Neural cell (in vitro differentiated cells): ENCODE data around the gene KRT37. TPM values are rescaled to one million over a fixed set of nuclear protein-coding genes. Genes with fewer than 3 reads are reported as not detected.

Source experiments
- H2AFZ ChIP-seq: fragments of 200-600, 300-800 bp; sonication (generic), shearing (Covaris generic); 2 replicates; pipeline ENCODE4 v1.6.0; 2014; ENCODE audit warnings: low read depth, mild to moderate bottlenecking, antibody characterized with exemption, low read length, moderate library complexity
- H3F3A ChIP-seq: fragments of 200-600 bp; shearing (Covaris generic); 2 replicates; pipeline ENCODE4 v1.6.1; 2016; ENCODE audit warnings: mild to moderate bottlenecking, moderate library complexity, mixed read lengths, antibody characterized with exemption, low read length; ENCODE audit not compliant: insufficient read depth, poor library complexity, severe bottlenecking
- H3K27ac ChIP-seq: fragments of 200-600, 300-800 bp; sonication (generic), shearing (Covaris generic); 2 replicates; pipeline ENCODE4 v1.5.1; 2014; ENCODE audit warnings: mild to moderate bottlenecking, low read length, moderate library complexity
- H3K27me3 ChIP-seq: fragments of 300-800, 200-600 bp; sonication (generic), shearing (Covaris generic); 2 replicates; pipeline ENCODE4 v1.6.0; 2014; ENCODE audit warnings: mild to moderate bottlenecking, low read depth, low read length, moderate library complexity; ENCODE audit not compliant: insufficient read depth
- H3K36me3 ChIP-seq: fragments of 300-800, 200-600 bp; sonication (generic), shearing (Covaris generic); 2 replicates; pipeline ENCODE4 v1.5.1; 2014; ENCODE audit warnings: mild to moderate bottlenecking, antibody characterized with exemption, low read length, moderate library complexity; ENCODE audit not compliant: insufficient read depth
- H3K4me2 ChIP-seq: fragments of 300-800, 200-600 bp; sonication (generic), shearing (Covaris generic); 2 replicates; pipeline ENCODE4 v1.6.0; 2014; ENCODE audit warnings: mild to moderate bottlenecking, low read length
- H3K4me3 ChIP-seq: fragments of 300-800, 200-600 bp; sonication (generic), shearing (Covaris generic); 2 replicates; pipeline ENCODE4 v1.5.1; 2014; ENCODE audit warnings: mild to moderate bottlenecking, low read length, moderate library complexity
- H3K79me2 ChIP-seq: fragments of 200-600 bp; shearing (Covaris generic); replicated peaks from 2 replicates; pipeline ENCODE4 v1.6.0; 2014; ENCODE audit warnings: mild to moderate bottlenecking, low read length, moderate library complexity; ENCODE audit not compliant: insufficient read depth
- H3K9ac ChIP-seq: fragments of 300-800, 200-600 bp; sonication (generic), shearing (Covaris generic); 2 replicates; pipeline ENCODE4 v1.6.1; 2016; ENCODE audit warnings: mild to moderate bottlenecking, low read length, mixed read lengths
- H3K9me2 ChIP-seq: fragments of 200-600 bp; shearing (Covaris generic); 2 replicates; pipeline ENCODE4 v1.6.1; 2016; ENCODE audit warnings: mild to moderate bottlenecking, low read length, mixed read lengths; ENCODE audit not compliant: insufficient read depth
- H3K9me3 ChIP-seq: fragments of 200-600, 300-800 bp; sonication (generic), shearing (Covaris generic); 2 replicates; pipeline ENCODE4 v1.6.1; 2016; ENCODE audit warnings: mild to moderate bottlenecking, mixed run types, low read length, moderate library complexity, mixed read lengths
- H4K20me1 ChIP-seq: fragments of 200-600 bp; shearing (Covaris generic); 2 replicates; pipeline ENCODE4 v1.6.1; 2016; ENCODE audit warnings: mild to moderate bottlenecking, mixed run types; ENCODE audit not compliant: insufficient read depth
- EP300 ChIP-seq: fragments of 450-650 bp; conservative IDR thresholded peaks from 2 replicates; pipeline ENCODE4 v1.6.1; 2014; ENCODE audit warnings: antibody characterized with exemption, mild to moderate bottlenecking, moderate library complexity; ENCODE audit not compliant: poor library complexity, severe bottlenecking
- EZH2 ChIP-seq: fragments of 200-600, 300-800 bp; shearing (Covaris generic), sonication (generic); IDR thresholded peaks from 2 replicates; pipeline ENCODE4 v1.6.1; 2014; ENCODE audit warnings: antibody characterized with exemption, low read length, borderline replicate concordance, mild to moderate bottlenecking; ENCODE audit not compliant: insufficient read depth, poor library complexity, severe bottlenecking
- MXI1 ChIP-seq: fragments of 450-650 bp; conservative IDR thresholded peaks from 2 replicates; pipeline ENCODE4 v1.6.1; 2014; ENCODE audit warnings: antibody characterized with exemption, mild to moderate bottlenecking; ENCODE audit not compliant: poor library complexity, severe bottlenecking
- POLR2AphosphoS5 ChIP-seq: IDR thresholded peaks from 2 replicates; pipeline ENCODE4 v1.6.1; 2012
- RAD21 ChIP-seq: fragments of 450-650 bp; conservative IDR thresholded peaks from 2 replicates; pipeline ENCODE4 v1.6.1; 2014; ENCODE audit warnings: antibody characterized with exemption, mild to moderate bottlenecking, moderate library complexity
- SMC3 ChIP-seq: fragments of 450-650 bp; conservative IDR thresholded peaks from 2 replicates; pipeline ENCODE4 v1.6.1; 2014; ENCODE audit warnings: antibody characterized with exemption, mild to moderate bottlenecking, moderate library complexity; ENCODE audit not compliant: poor library complexity
- TAF1 ChIP-seq: IDR thresholded peaks from 2 replicates; pipeline ENCODE4 v1.6.1; 2012; ENCODE audit warnings: low read depth
- polyA plus RNA-seq: library from polyadenylated mRNA; depleted of rRNA; stranded (reverse); fragments of >200 nt; gene quantifications from 2 replicates; pipeline ENCODE4 v1.2.3, GENCODE V29; 2014
- TF ChIP-seq, protein P1 (sequence below): fragments of 450-650 bp; IDR thresholded peaks from 2 replicates; pipeline ENCODE4 v1.5.1; 2014; ENCODE audit warnings: antibody characterized with exemption, mild to moderate bottlenecking, moderate library complexity; ENCODE audit not compliant: poor library complexity, severe bottlenecking
- TF ChIP-seq, protein P2 (sequence below): IDR thresholded peaks from 2 replicates; pipeline ENCODE4 v1.6.1; 2012; ENCODE audit warnings: borderline replicate concordance

The KRT37 gene
- polyA plus RNA-seq, 1 donor from 2014 or later, result not detected

DNA sequence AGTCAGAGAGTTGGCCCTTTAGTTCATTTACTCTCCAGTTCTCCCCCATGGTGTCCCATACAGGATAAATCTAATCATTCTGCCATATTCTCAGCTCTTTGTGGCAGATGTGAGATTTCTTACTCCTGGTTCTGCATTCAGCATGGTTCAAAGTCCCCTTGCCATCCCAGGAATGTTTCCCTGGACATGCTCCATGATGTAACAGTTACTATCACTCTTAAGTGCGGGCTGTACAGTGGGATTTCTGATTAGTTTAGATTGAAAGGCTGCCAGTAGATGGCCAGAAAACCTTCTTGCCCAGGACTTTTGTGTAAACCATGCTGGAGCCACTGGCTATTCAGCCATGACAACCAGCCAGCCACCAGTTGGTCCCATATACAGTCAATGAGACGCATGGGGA is 10.4 kb downstream of the KRT37 start:
- H3K4me3 ChIP-seq, result no peak overlapping the region
- no peaks in the 10 kb centered on the region for H3F3A ChIP-seq
- H4K20me1 ChIP-seq, result no peaks in the 10 kb centered on the region
- H3K36me3 ChIP-seq, result no peaks in the 10 kb centered on the region
- no peak overlapping the region for H3K4me2 ChIP-seq
- no peaks in the 10 kb centered on the region for H3K9me3 ChIP-seq
- no peaks in the 10 kb centered on the region for H3K79me2 ChIP-seq
- no peak overlapping the region for H3K9ac ChIP-seq
- H2AFZ ChIP-seq, result no peak overlapping the region
- H3K27me3 ChIP-seq, result no peaks in the 10 kb centered on the region
- TF ChIP-seq TAF1 (no peak), MXI1 (no peak), SMC3 (no peak), EZH2 (no peak), EP300 (no peak), POLR2AphosphoS5 (no peak)
- TF ChIP-seq, protein P1, sequence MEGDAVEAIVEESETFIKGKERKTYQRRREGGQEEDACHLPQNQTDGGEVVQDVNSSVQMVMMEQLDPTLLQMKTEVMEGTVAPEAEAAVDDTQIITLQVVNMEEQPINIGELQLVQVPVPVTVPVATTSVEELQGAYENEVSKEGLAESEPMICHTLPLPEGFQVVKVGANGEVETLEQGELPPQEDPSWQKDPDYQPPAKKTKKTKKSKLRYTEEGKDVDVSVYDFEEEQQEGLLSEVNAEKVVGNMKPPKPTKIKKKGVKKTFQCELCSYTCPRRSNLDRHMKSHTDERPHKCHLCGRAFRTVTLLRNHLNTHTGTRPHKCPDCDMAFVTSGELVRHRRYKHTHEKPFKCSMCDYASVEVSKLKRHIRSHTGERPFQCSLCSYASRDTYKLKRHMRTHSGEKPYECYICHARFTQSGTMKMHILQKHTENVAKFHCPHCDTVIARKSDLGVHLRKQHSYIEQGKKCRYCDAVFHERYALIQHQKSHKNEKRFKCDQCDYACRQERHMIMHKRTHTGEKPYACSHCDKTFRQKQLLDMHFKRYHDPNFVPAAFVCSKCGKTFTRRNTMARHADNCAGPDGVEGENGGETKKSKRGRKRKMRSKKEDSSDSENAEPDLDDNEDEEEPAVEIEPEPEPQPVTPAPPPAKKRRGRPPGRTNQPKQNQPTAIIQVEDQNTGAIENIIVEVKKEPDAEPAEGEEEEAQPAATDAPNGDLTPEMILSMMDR, result no peak
- TF ChIP-seq, protein P2, sequence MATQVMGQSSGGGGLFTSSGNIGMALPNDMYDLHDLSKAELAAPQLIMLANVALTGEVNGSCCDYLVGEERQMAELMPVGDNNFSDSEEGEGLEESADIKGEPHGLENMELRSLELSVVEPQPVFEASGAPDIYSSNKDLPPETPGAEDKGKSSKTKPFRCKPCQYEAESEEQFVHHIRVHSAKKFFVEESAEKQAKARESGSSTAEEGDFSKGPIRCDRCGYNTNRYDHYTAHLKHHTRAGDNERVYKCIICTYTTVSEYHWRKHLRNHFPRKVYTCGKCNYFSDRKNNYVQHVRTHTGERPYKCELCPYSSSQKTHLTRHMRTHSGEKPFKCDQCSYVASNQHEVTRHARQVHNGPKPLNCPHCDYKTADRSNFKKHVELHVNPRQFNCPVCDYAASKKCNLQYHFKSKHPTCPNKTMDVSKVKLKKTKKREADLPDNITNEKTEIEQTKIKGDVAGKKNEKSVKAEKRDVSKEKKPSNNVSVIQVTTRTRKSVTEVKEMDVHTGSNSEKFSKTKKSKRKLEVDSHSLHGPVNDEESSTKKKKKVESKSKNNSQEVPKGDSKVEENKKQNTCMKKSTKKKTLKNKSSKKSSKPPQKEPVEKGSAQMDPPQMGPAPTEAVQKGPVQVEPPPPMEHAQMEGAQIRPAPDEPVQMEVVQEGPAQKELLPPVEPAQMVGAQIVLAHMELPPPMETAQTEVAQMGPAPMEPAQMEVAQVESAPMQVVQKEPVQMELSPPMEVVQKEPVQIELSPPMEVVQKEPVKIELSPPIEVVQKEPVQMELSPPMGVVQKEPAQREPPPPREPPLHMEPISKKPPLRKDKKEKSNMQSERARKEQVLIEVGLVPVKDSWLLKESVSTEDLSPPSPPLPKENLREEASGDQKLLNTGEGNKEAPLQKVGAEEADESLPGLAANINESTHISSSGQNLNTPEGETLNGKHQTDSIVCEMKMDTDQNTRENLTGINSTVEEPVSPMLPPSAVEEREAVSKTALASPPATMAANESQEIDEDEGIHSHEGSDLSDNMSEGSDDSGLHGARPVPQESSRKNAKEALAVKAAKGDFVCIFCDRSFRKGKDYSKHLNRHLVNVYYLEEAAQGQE, result no peak
- no peak overlapping the region for H3K27ac ChIP-seq
- H3K9me2 ChIP-seq, result no peaks in the 10 kb centered on the region

DNA sequence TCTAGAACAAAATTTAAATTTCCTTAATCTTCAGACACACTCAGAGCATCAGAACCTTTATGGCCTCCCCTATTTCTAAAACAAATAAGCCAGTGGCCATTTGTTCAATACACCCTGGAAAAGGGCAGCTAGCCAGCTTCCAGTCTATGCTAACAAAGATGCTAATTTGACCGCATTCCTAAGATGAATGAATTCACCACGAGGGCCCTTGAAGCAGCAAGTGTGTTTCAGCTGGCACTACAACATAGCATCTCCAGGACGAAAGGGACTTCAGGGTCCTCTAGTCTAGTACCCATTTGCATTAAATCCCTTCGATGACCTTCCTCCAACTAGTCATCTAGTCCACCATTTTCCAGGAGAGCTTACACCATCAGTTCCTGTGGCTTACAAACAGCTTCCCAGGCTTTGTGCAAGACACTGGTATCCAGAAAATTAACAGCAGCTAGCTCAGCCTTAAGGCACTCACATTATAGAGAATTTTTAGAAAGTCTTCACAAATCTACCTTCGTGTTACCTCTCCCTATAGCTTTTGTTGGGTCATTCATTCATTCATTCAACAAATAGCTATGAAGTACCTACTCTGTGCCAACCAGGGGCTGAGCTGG is 10.9 kb downstream of the KRT37 start:
- no peaks in the 10 kb centered on the region for H4K20me1 ChIP-seq
- no peaks in the 10 kb centered on the region for H3K9me2 ChIP-seq
- H2AFZ ChIP-seq, result no peak overlapping the region
- no peak for TF ChIP-seq RAD21
- TF ChIP-seq TAF1, result no peak
- no peak for TF ChIP-seq EZH2
- TF ChIP-seq EP300, result no peak
- no peak for TF ChIP-seq POLR2AphosphoS5
- TF ChIP-seq MXI1, result no peak
- TF ChIP-seq, protein P1, result no peak
- TF ChIP-seq SMC3, result no peak
- TF ChIP-seq, protein P2, result no peak
- no peak overlapping the region for H3K9ac ChIP-seq
- H3F3A ChIP-seq, result no peaks in the 10 kb centered on the region
- H3K9me3 ChIP-seq, result no peaks in the 10 kb centered on the region
- H3K4me3 ChIP-seq, result no peak overlapping the region
- no peak overlapping the region for H3K27ac ChIP-seq
- no peaks in the 10 kb centered on the region for H3K27me3 ChIP-seq
- H3K79me2 ChIP-seq, result no peaks in the 10 kb centered on the region
- H3K4me2 ChIP-seq, result no peak overlapping the region
- no peaks in the 10 kb centered on the region for H3K36me3 ChIP-seq
